B cell (primary cell): ENCODE results near the gene TMPRSS11D. TPM values are rescaled to one million over a fixed set of nuclear protein-coding genes. Genes with fewer than 3 reads are reported as not detected.

Source experiments
- ATAC-seq: fragments of 200-7000 bp; cut with Tn5 transposase; one replicate; pipeline ENCODE4 v1.10.0; 2021; ENCODE audit warnings: low read depth, mild to moderate bottlenecking, moderate number of reproducible peaks, moderate library complexity
- CTCF ChIA-PET: fragments of 350-600 bp; sonication (Branson Sonifier 250); formaldehyde crosslinking; loops from one replicate; lab custom pipeline; 2021; ENCODE audit warnings: antibody characterized with exemption, inconsistent platforms; lab: Charles Lee
- POLR2A ChIA-PET: fragments of 350-600 bp; sonication (Branson Sonifier 250); formaldehyde crosslinking; loops from one replicate; lab custom pipeline; 2021; ENCODE audit warnings: antibody characterized with exemption; lab: Charles Lee
- DNase-seq: peaks from one replicate; pipeline ENCODE4 v3.0.0; 2013
- H2AFZ ChIP-seq: 2 replicates; pipeline ENCODE4 v1.6.1; 2012; ENCODE audit warnings: mild to moderate bottlenecking, low read depth, low read length; ENCODE audit not compliant: insufficient read depth, poor library complexity, severe bottlenecking
- H3K27ac ChIP-seq, 2 donors: 1 replicate in 1 of 2; 2 replicates in 1 of 2; pipeline ENCODE4 v1.5.1; 2012 to 2013; ENCODE audit warnings: low read length in 2 of 2, mild to moderate bottlenecking in 2 of 2, moderate library complexity in 1 of 2
- H3K27me3 ChIP-seq, 4 experiments: fragments of 200-600 bp in 1 of 4; sonication (generic) in 1 of 4; replicated peaks in 1 of 4; 1 replicate in 2 of 4; 2 replicates in 2 of 4; pipeline versions ENCODE4 v1.6.1 to v1.7.0; 2013 to 2016; ENCODE audit warnings: low read length in 3 of 4, mild to moderate bottlenecking in 2 of 4, mixed read lengths in 1 of 4, moderate library complexity in 1 of 4; ENCODE audit not compliant: insufficient read depth in 4 of 4, control insufficient read depth in 3 of 4; ENCODE audit errors: control extremely low read depth in 1 of 4
- H3K36me3 ChIP-seq, 2 experiments: replicated peaks in 1 of 2; 1 replicate in 1 of 2; 2 replicates in 1 of 2; pipeline versions ENCODE4 v1.6.1 to v1.7.1; 2013; ENCODE audit warnings: low read length in 1 of 2; ENCODE audit not compliant: insufficient read depth in 2 of 2, control insufficient read depth in 1 of 2; ENCODE audit errors: control extremely low read depth in 1 of 2, extremely low read depth in 1 of 2
- H3K4me1 ChIP-seq, 2 donors: fragments of 200-600 bp in 1 of 2; sonication (generic) in 1 of 2; 1 replicate in 1 of 2; 2 replicates in 1 of 2; pipeline versions ENCODE4 v1.5.1 to v1.6.1; 2013 to 2017; ENCODE audit warnings: low read length in 2 of 2; ENCODE audit not compliant: control insufficient read depth in 2 of 2, insufficient read depth in 2 of 2
- H3K4me2 ChIP-seq: replicated peaks from 2 replicates; pipeline ENCODE3; 2012; ENCODE audit warnings: mild to moderate bottlenecking, low read depth, low read length; ENCODE audit not compliant: poor library complexity, severe bottlenecking
- H3K4me3 ChIP-seq, 5 experiments: fragments of 200-600 bp in 1 of 5; sonication (generic) in 1 of 5; 1 replicate in 3 of 5; 2 replicates in 2 of 5; pipeline versions ENCODE4 v1.5.1 to v1.7.0; 2011 to 2016; ENCODE audit warnings: low read length in 4 of 5, mild to moderate bottlenecking in 4 of 5, low read depth in 2 of 5, control low read depth in 1 of 5, moderate library complexity in 1 of 5; ENCODE audit not compliant: insufficient read depth in 1 of 5; ENCODE audit errors: control extremely low read depth in 1 of 5, extremely low read depth in 1 of 5
- H3K79me2 ChIP-seq: fragments of 200-600 bp; sonication (generic); one replicate; pipeline ENCODE4 v1.6.0; 2016; ENCODE audit warnings: low read length; ENCODE audit not compliant: control insufficient read depth, insufficient read depth
- H3K9ac ChIP-seq: fragments of 200-600 bp; sonication (generic); 2 replicates; pipeline ENCODE4 v1.6.1; 2017; ENCODE audit warnings: mild to moderate bottlenecking, low read length, moderate library complexity
- H3K9me3 ChIP-seq, 3 donors: one replicate each; pipeline versions ENCODE4 v1.6.1 to v1.7.1; 2013; ENCODE audit warnings: low read length in 2 of 3; ENCODE audit not compliant: control insufficient read depth in 2 of 3, insufficient read depth in 1 of 3; ENCODE audit errors: control extremely low read depth in 1 of 3
- H4K20me1 ChIP-seq: 2 replicates; pipeline ENCODE4 v1.6.0; 2012; ENCODE audit warnings: mild to moderate bottlenecking, low read length; ENCODE audit not compliant: insufficient read depth, control insufficient read depth, poor library complexity, severe bottlenecking
- H3K27ac Mint-ChIP-seq: one replicate; pipeline ENCODE4 v1.8.0; 2021; ENCODE audit warnings: mixed read lengths
- H3K27me3 Mint-ChIP-seq: one replicate; pipeline ENCODE4 v1.8.0; 2021; ENCODE audit warnings: mixed read lengths
- H3K4me1 Mint-ChIP-seq: one replicate; pipeline ENCODE4 v1.8.0; 2021; ENCODE audit warnings: mixed read lengths
- H3K4me3 Mint-ChIP-seq: one replicate; pipeline ENCODE4 v1.8.0; 2021; ENCODE audit warnings: mixed read lengths
- H3K9me3 Mint-ChIP-seq: one replicate; pipeline ENCODE4 v1.8.0; 2022; ENCODE audit warnings: mixed read lengths; ENCODE audit not compliant: insufficient read depth
- CTCF ChIP-seq: fragments of 200-600 bp; IDR thresholded peaks from one replicate; pipeline ENCODE4 v1.8.0; 2022; ENCODE audit warnings: antibody characterized with exemption, mild to moderate bottlenecking
- EZH2 ChIP-seq: IDR thresholded peaks from 2 replicates; pipeline ENCODE4 v1.6.1; 2012; ENCODE audit warnings: borderline replicate concordance, low read depth, mild to moderate bottlenecking, moderate library complexity, low read length; ENCODE audit not compliant: insufficient read depth, poor library complexity, severe bottlenecking
- WGBS: methylation state at CpG from one replicate; pipeline ENCODE4 v1.1.5; 2013; ENCODE audit warnings: missing lambda C conversion rate; ENCODE audit not compliant: insufficient coverage; 5-methylcytosine and 5-hydroxymethylcytosine counted together
- intact Hi-C: fragments of 100-400 bp; cut with micrococcal nuclease; formaldehyde crosslinking; loops from one replicate; pipeline ENCODE4 v1.10.0; 2022
- polyA plus RNA-seq: library from polyadenylated mRNA; depleted of rRNA; stranded (reverse); fragments of >200 nt; gene quantifications from 2 replicates; pipeline ENCODE4 v1.2.3, GENCODE V29; 2012
- total RNA-seq, 2 donors: library from RNA; stranded (reverse); fragments of 120-200 nt in 1 of 2; gene quantifications; 1 replicate in 1 of 2; 2 replicates in 1 of 2; pipeline versions ENCODE4 v1.2.3 to v1.2.4, GENCODE V29; 2013 to 2022

TMPRSS11D gene
- total and polyA plus RNA-seq, 2 donors (not counting 1 experiment from before 2014, with no cell fraction given): not detected

- H3K27me3 ChIP-seq: peaks cover 0 to 3% (median 0%) of the 10 kb centered on the region in 4 experiments
- H3K4me1 ChIP-seq: no peaks in the 10 kb centered on the region
- DNase-seq: no peak
- no peak overlapping the region for H3K27ac ChIP-seq
- no peaks in the 10 kb centered on the region for H3K79me2 ChIP-seq
- no peaks in the 10 kb centered on the region for H3K4me1 Mint-ChIP-seq
- intact Hi-C loops: no loop called here
- no peak for TF ChIP-seq CTCF
- TF ChIP-seq EZH2: no peak
- H3K9me3 Mint-ChIP-seq: no peaks in the 10 kb centered on the region
- no peaks in the 10 kb centered on the region for H4K20me1 ChIP-seq
- H3K9ac ChIP-seq: no peak overlapping the region
- no peak overlapping the region for H3K27ac Mint-ChIP-seq
- no peak overlapping the region for H3K4me3 ChIP-seq
- H2AFZ ChIP-seq: no peak overlapping the region
- POLR2A ChIA-PET: no interaction called here
- peaks cover 18% of the 10 kb centered on the region for H3K27me3 Mint-ChIP-seq
- H3K4me2 ChIP-seq: no peak overlapping the region
- no peaks in the 10 kb centered on the region for H3K9me3 ChIP-seq
- no peak for ATAC-seq
- no CpG with 5 or more reads among the region's 2 CpGs for WGBS
- CTCF ChIA-PET: interaction anchor here (1.1 to 1.7 kb wide), 4 partner anchors 11 to 366 kb away, joined by 3 to 4 read pairs (median 4); no protein-coding TSS in a partner anchor
- no peaks in the 10 kb centered on the region for H3K36me3 ChIP-seq
- no peak overlapping the region for H3K4me3 Mint-ChIP-seq
These were observed 28.3 kb upstream of the TMPRSS11D start for GRCh38 chr4:67912080-67912479.

DNA sequence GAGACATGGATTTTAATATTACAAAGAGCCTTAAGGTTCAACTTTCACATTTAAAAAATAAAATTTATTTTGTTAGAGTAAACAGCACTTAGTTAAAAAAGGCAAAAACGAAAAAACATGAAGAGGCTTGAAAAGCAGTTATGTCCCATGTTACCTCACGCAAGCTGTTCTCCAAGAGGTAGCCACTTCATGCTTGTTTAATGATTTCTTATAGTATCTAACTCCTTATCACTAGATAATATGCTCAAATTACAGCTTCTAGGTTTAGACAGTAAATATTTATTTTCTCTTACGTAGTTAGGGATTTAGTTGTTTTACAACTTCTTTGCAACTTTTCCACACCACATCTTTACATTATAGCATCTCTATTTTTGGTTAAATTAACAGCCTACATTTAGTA lies 27.8 kb upstream of the TMPRSS11D start:
- WGBS: no CpG with 5 or more reads among the region's 3 CpGs
- Mint-ChIP-seq H3K4me1 (no peaks in the 10 kb centered on the region), H3K27me3 (peaks cover 18% of the 10 kb centered on the region), H3K27ac (no peak overlapping the region), H3K9me3 (no peaks in the 10 kb centered on the region), H3K4me3 (no peak overlapping the region)
- ATAC-seq (no peak), DNase-seq (no peak)
- no peak overlapping the region for H3K27ac ChIP-seq
- peaks cover 0 to 3% (median 0%) of the 10 kb centered on the region in 4 experiments for H3K27me3 ChIP-seq
- H3K9me3 ChIP-seq: no peaks in the 10 kb centered on the region
- no peak for TF ChIP-seq EZH2
- TF ChIP-seq CTCF: no peak
- POLR2A ChIA-PET: no interaction called here
- H2AFZ ChIP-seq: no peak overlapping the region
- intact Hi-C loops: no loop called here
- CTCF ChIA-PET: interaction anchor here (0.7 to 1.8 kb wide), 6 partner anchors 9 to 367 kb away, joined by 3 to 5 read pairs (median 4); partner anchors contain the start of gene CENPC
- H3K9ac ChIP-seq: no peak overlapping the region
- H3K4me2 ChIP-seq: no peak overlapping the region
- no peak overlapping the region for H3K4me3 ChIP-seq
- no peaks in the 10 kb centered on the region for H3K79me2 ChIP-seq
- no peaks in the 10 kb centered on the region for H4K20me1 ChIP-seq
- H3K36me3 ChIP-seq: no peaks in the 10 kb centered on the region
- no peaks in the 10 kb centered on the region for H3K4me1 ChIP-seq
